Measurements from ENCODE around the gene DLG3.

DNA sequence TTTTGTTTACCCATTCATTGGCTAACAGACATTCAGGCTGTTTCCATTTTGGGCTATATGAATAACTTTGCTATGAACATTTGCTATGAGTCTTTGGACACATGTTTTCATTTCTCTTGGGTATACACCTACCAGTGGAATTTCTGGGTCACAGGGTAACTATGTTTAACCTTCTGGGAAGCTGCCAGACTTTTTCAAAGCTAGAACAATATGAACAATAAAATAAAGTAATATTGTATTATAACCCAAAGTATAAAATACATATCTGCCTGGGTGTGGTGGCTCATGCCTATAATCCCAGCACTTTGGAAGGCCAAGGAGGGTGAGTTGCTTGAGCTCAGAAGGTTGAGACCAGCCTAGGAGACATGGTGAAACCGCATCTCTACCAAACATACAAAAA, 90.6 kb downstream of the DLG3 start:
- TF ChIP-seq, protein P1, sequence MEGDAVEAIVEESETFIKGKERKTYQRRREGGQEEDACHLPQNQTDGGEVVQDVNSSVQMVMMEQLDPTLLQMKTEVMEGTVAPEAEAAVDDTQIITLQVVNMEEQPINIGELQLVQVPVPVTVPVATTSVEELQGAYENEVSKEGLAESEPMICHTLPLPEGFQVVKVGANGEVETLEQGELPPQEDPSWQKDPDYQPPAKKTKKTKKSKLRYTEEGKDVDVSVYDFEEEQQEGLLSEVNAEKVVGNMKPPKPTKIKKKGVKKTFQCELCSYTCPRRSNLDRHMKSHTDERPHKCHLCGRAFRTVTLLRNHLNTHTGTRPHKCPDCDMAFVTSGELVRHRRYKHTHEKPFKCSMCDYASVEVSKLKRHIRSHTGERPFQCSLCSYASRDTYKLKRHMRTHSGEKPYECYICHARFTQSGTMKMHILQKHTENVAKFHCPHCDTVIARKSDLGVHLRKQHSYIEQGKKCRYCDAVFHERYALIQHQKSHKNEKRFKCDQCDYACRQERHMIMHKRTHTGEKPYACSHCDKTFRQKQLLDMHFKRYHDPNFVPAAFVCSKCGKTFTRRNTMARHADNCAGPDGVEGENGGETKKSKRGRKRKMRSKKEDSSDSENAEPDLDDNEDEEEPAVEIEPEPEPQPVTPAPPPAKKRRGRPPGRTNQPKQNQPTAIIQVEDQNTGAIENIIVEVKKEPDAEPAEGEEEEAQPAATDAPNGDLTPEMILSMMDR (IDR thresholded peaks at IDR 0.05; ENCODE audit: low read depth, low read length, missing input control), result no peak
- TF ChIP-seq SP1 (IDR thresholded peaks at IDR 0.05) (no peak), YY1 (IDR thresholded peaks at IDR 0.05) (no peak), RAD21 (IDR thresholded peaks at IDR 0.05) (no peak), TAF1 (conservative IDR thresholded peaks at IDR 0.05) (no peak), EGR1 (IDR thresholded peaks at IDR 0.05; ENCODE audit: low read depth in 2 of 2) (no peak), HNF4G (IDR thresholded peaks at IDR 0.05) (no peak)
- TF ChIP-seq, protein P2, sequence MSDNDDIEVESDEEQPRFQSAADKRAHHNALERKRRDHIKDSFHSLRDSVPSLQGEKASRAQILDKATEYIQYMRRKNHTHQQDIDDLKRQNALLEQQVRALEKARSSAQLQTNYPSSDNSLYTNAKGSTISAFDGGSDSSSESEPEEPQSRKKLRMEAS (IDR thresholded peaks at IDR 0.05), result no peak
